H9 (cell line): ENCODE results near the gene COPS9. TPM values are rescaled to one million over a fixed set of nuclear protein-coding genes. Genes with fewer than 3 reads are reported as not detected.

Experiments used
- DNase-seq: peaks from one replicate; pipeline ENCODE4 v3.0.0-alpha.2; 2017
- H2AFZ ChIP-seq: one replicate; pipeline ENCODE4 v1.6.1; 2013; ENCODE audit warnings: mild to moderate bottlenecking, low read length, control low read depth, moderate library complexity
- H2AK5ac ChIP-seq: 2 replicates; pipeline ENCODE4 v1.6.1; 2013; ENCODE audit warnings: low read length, control low read depth, mixed read lengths; ENCODE audit not compliant: insufficient read length
- H2BK120ac ChIP-seq: one replicate; pipeline ENCODE4 v1.6.1; 2013; ENCODE audit warnings: low read depth, mild to moderate bottlenecking, low read length, control low read depth, inconsistent platforms; ENCODE audit not compliant: poor library complexity, severe bottlenecking
- H2BK12ac ChIP-seq: 2 replicates; pipeline ENCODE4 v1.6.1; 2013; ENCODE audit warnings: low read length, control low read depth, mixed read lengths, low read depth; ENCODE audit not compliant: insufficient read length
- H2BK15ac ChIP-seq: 2 replicates; pipeline ENCODE4 v1.6.1; 2013; ENCODE audit warnings: low read depth, low read length, control low read depth
- H2BK20ac ChIP-seq: one replicate; pipeline ENCODE4 v1.6.1; 2013; ENCODE audit warnings: low read depth, mild to moderate bottlenecking, low read length, control low read depth, inconsistent platforms; ENCODE audit not compliant: poor library complexity, severe bottlenecking
- H2BK5ac ChIP-seq: 2 replicates; pipeline ENCODE4 v1.6.1; 2013; ENCODE audit warnings: low read length, control low read depth, mixed read lengths; ENCODE audit not compliant: insufficient read length
- H3K14ac ChIP-seq: 2 replicates; pipeline ENCODE4 v1.6.1; 2013; ENCODE audit warnings: low read length, control low read depth; ENCODE audit not compliant: insufficient read depth
- H3K18ac ChIP-seq: 2 replicates; pipeline ENCODE4 v1.6.1; 2013; ENCODE audit warnings: low read depth, mild to moderate bottlenecking, mixed read lengths, low read length, control low read depth; ENCODE audit not compliant: insufficient read length
- H3K23ac ChIP-seq: 2 replicates; pipeline ENCODE4 v1.6.1; 2013; ENCODE audit warnings: low read length, control low read depth, mixed read lengths, low read depth; ENCODE audit not compliant: insufficient read length
- H3K23me2 ChIP-seq: 2 replicates; pipeline ENCODE4 v1.6.1; 2013; ENCODE audit warnings: low read depth, mild to moderate bottlenecking, mixed read lengths, low read length, control low read depth; ENCODE audit not compliant: insufficient read length, poor library complexity, severe bottlenecking
- H3K27ac ChIP-seq: 2 replicates; pipeline ENCODE4 v1.5.1; 2013; ENCODE audit warnings: low read length, control low read depth, mixed read lengths, low read depth; ENCODE audit not compliant: insufficient read length
- H3K27me3 ChIP-seq: 2 replicates; pipeline ENCODE4 v1.6.1; 2013; ENCODE audit warnings: low read length, control low read depth, inconsistent platforms; ENCODE audit not compliant: insufficient read depth
- H3K4ac ChIP-seq: 2 replicates; pipeline ENCODE4 v1.6.1; 2013; ENCODE audit warnings: low read depth, mild to moderate bottlenecking, control low read depth, inconsistent platforms, low read length, moderate library complexity
- H3K4me1 ChIP-seq: 2 replicates; pipeline ENCODE4 v1.6.1; 2013; ENCODE audit warnings: low read length, control low read depth, inconsistent platforms; ENCODE audit not compliant: insufficient read depth
- H3K4me2 ChIP-seq: 2 replicates; pipeline ENCODE4 v1.6.1; 2013; ENCODE audit warnings: low read length, control low read depth, mixed read lengths; ENCODE audit not compliant: insufficient read length, insufficient read depth
- H3K56ac ChIP-seq: 2 replicates; pipeline ENCODE4 v1.6.1; 2013; ENCODE audit warnings: low read depth, mild to moderate bottlenecking, mixed read lengths, low read length, control low read depth; ENCODE audit not compliant: insufficient read length
- H3K79me1 ChIP-seq: 2 replicates; pipeline ENCODE4 v1.6.1; 2013; ENCODE audit warnings: low read depth, mild to moderate bottlenecking, moderate library complexity, low read length, control low read depth, inconsistent platforms; ENCODE audit not compliant: insufficient read depth, poor library complexity, severe bottlenecking
- H3K79me2 ChIP-seq: 2 replicates; pipeline ENCODE4 v1.6.1; 2013; ENCODE audit warnings: low read length, control low read depth, inconsistent platforms; ENCODE audit not compliant: insufficient read depth
- H3K9ac ChIP-seq: 2 replicates; pipeline ENCODE4 v1.6.1; 2013; ENCODE audit warnings: low read length, control low read depth, mixed read lengths; ENCODE audit not compliant: insufficient read length; ENCODE audit errors: extremely low read depth
- H3K9me3 ChIP-seq: one replicate; pipeline ENCODE4 v1.6.1; 2013; ENCODE audit warnings: low read depth, low read length, inconsistent platforms; ENCODE audit not compliant: control insufficient read depth
- H3T11ph ChIP-seq: one replicate; pipeline ENCODE4 v1.6.1; 2013; ENCODE audit warnings: mild to moderate bottlenecking, low read length, control low read depth, inconsistent platforms
- H4K20me1 ChIP-seq: one replicate; pipeline ENCODE4 v1.6.1; 2013; ENCODE audit not compliant: control insufficient read depth, insufficient read length, insufficient read depth
- H4K5ac ChIP-seq: 2 replicates; pipeline ENCODE4 v1.6.1; 2013; ENCODE audit warnings: low read depth, mild to moderate bottlenecking, mixed read lengths, low read length, control low read depth; ENCODE audit not compliant: insufficient read length
- H4K8ac ChIP-seq: replicated peaks from 2 replicates; pipeline ENCODE4 v1.6.1; 2013; ENCODE audit warnings: low read length, control low read depth, mixed read lengths, low read depth; ENCODE audit not compliant: insufficient read length
- H4K91ac ChIP-seq: 2 replicates; pipeline ENCODE4 v1.6.1; 2013; ENCODE audit warnings: low read depth, mild to moderate bottlenecking, moderate library complexity, mixed read lengths, low read length, control low read depth; ENCODE audit not compliant: insufficient read length
- H3K27ac Mint-ChIP-seq, 3 experiments: 2 replicates in 2 of 3; 3 replicates in 1 of 3; pipeline ENCODE4 v1.8.0; 2020 to 2021; ENCODE audit warnings: mixed read lengths in 3 of 3, mild to moderate bottlenecking in 1 of 3, moderate library complexity in 1 of 3
- H3K27me3 Mint-ChIP-seq: 2 replicates; pipeline ENCODE4 v1.8.0; 2021; ENCODE audit warnings: low read depth, mild to moderate bottlenecking, moderate library complexity, mixed read lengths
- H3K36me3 Mint-ChIP-seq, 3 experiments: 2 replicates in 2 of 3; 3 replicates in 1 of 3; pipeline ENCODE4 v1.8.0; 2020 to 2021; ENCODE audit warnings: low read depth in 3 of 3, mixed read lengths in 3 of 3; ENCODE audit not compliant: insufficient read depth in 1 of 3
- H3K4me1 Mint-ChIP-seq, 2 experiments: 2 replicates each; pipeline ENCODE4 v1.8.0; 2020; ENCODE audit warnings: mixed read lengths in 2 of 2
- H3K4me3 Mint-ChIP-seq, 2 experiments: 2 replicates in 1 of 2; 3 replicates in 1 of 2; pipeline ENCODE4 v1.8.0; 2020 to 2021; ENCODE audit warnings: mild to moderate bottlenecking in 2 of 2, mixed read lengths in 2 of 2, moderate library complexity in 1 of 2
- H3K9me3 Mint-ChIP-seq, 2 experiments: 2 replicates in 1 of 2; 3 replicates in 1 of 2; pipeline ENCODE4 v1.8.0; 2020; ENCODE audit warnings: mild to moderate bottlenecking in 2 of 2, mixed read lengths in 2 of 2, moderate library complexity in 1 of 2
- WGBS: extraction: QIAGEN DNeasy Blood & Tissue Kit; methylation state at CpG from one replicate; pipeline ENCODE4 v1.1.7; 2013; ENCODE audit warnings: missing lambda C conversion rate, low lambda C conversion rate, mixed read lengths; ENCODE audit not compliant: insufficient read length; ENCODE audit errors: extremely low coverage; 5-methylcytosine and 5-hydroxymethylcytosine counted together
- total RNA-seq: library from RNA; stranded (reverse); gene quantifications from 2 replicates; pipeline ENCODE4 v1.2.1, GENCODE V29; 2021
- TF ChIP-seq, protein P1 (sequence below): fragments of 200-600 bp; sonication (generic); conservative IDR thresholded peaks from 3 replicates; pipeline ENCODE4 v1.8.0; 2021; ENCODE audit warnings: antibody characterized with exemption, mild to moderate bottlenecking

Gene COPS9
- total RNA-seq, 1 experiment from 2014 or later: 142 TPM

DNA sequence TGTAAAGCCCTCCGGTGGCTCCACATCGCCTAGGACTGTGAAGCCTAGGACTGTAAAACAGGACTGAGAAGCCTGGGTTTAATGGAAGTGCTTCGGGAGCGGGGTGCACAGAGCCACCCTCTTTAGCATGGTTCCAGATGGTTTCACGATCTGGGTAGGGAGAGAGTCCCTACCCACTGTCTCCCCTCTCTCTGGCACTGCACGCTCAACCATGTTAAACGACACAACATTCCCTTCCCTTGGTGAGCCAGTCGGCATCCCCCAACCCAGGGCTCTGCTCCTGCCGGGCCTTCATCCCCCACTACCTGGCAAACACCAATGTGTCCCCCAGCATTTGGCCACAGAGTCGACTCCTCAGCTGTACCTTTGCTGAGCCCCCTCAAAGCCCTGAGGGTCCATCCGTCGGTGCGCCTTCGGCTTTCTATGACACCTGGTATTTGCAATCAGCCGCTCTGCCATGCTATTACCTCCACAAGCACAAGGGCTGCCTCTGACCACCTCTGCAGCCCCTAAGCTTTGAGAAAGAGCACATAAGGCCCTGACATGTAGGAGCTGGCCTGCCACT is 1.1 kb downstream of the COPS9 start:
- H3K4me2 ChIP-seq: peak overlapping the region; percentile 92
- H2BK120ac ChIP-seq: no peak overlapping the region
- no peak overlapping the region for H3T11ph ChIP-seq
- H3K4ac ChIP-seq: no peak overlapping the region
- H3K18ac ChIP-seq: no peak overlapping the region
- H4K5ac ChIP-seq: no peak overlapping the region
- no peaks in the 10 kb centered on the region; the same call in 1 of the 2 replicates for H3K27me3 ChIP-seq
- H2BK15ac ChIP-seq: no peak overlapping the region
- WGBS: no CpG with 5 or more reads among the region's 15 CpGs
- H4K8ac ChIP-seq: no peak overlapping the region
- peaks cover 18% of the 10 kb centered on the region for H3K27me3 Mint-ChIP-seq
- H3K9ac ChIP-seq: peak overlapping the region; percentile 60
- H2BK5ac ChIP-seq: no peak overlapping the region
- TF ChIP-seq, protein P1, sequence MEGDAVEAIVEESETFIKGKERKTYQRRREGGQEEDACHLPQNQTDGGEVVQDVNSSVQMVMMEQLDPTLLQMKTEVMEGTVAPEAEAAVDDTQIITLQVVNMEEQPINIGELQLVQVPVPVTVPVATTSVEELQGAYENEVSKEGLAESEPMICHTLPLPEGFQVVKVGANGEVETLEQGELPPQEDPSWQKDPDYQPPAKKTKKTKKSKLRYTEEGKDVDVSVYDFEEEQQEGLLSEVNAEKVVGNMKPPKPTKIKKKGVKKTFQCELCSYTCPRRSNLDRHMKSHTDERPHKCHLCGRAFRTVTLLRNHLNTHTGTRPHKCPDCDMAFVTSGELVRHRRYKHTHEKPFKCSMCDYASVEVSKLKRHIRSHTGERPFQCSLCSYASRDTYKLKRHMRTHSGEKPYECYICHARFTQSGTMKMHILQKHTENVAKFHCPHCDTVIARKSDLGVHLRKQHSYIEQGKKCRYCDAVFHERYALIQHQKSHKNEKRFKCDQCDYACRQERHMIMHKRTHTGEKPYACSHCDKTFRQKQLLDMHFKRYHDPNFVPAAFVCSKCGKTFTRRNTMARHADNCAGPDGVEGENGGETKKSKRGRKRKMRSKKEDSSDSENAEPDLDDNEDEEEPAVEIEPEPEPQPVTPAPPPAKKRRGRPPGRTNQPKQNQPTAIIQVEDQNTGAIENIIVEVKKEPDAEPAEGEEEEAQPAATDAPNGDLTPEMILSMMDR: no peak
- H3K4me1 ChIP-seq: no peaks in the 10 kb centered on the region; the same call in 1 of the 2 replicates
- no peaks in the 10 kb centered on the region for H3K79me1 ChIP-seq
- peaks cover 13% of the 10 kb centered on the region; the same call in 1 of the 2 replicates for H3K79me2 ChIP-seq
- H3K36me3 Mint-ChIP-seq: peaks cover 23 to 40% (median 39%) of the 10 kb centered on the region in 3 experiments
- no peak overlapping the region for H3K23ac ChIP-seq
- no peak overlapping the region for H2BK20ac ChIP-seq
- H4K91ac ChIP-seq: no peak overlapping the region
- no peak overlapping the region for H3K56ac ChIP-seq
- no peaks in the 10 kb centered on the region for H3K9me3 Mint-ChIP-seq
- no peak overlapping the region for H2AK5ac ChIP-seq
- H3K4me1 Mint-ChIP-seq: peaks cover 19 to 27% of the 10 kb centered on the region in 2 experiments
- H3K23me2 ChIP-seq: peaks cover 7% of the 10 kb centered on the region
- H2BK12ac ChIP-seq: no peak overlapping the region
- H3K9me3 ChIP-seq: no peaks in the 10 kb centered on the region
- no peak overlapping the region for H2AFZ ChIP-seq
- no peak overlapping the region; the same call in 1 of the 2 replicates for H3K14ac ChIP-seq
- H4K20me1 ChIP-seq: no peaks in the 10 kb centered on the region
- peak; percentile 16 for DNase-seq
- H3K27ac Mint-ChIP-seq: peak overlapping the region in 2 of 3 experiments; percentile 64 to 85; a peak in 3 of 7 replicates
- peak overlapping the region; percentile 95 to 98 for H3K4me3 Mint-ChIP-seq
- no peak overlapping the region for H3K27ac ChIP-seq
